SW 1271 (cell line): ENCODE measurements around the gene PIPOX.

Source experiments
- DNase-seq, 2 experiments: peaks; one replicate each; lab custom pipeline; 2025; lab: John Stamatoyannopoulos, UW

Gene PIPOX

DNA sequence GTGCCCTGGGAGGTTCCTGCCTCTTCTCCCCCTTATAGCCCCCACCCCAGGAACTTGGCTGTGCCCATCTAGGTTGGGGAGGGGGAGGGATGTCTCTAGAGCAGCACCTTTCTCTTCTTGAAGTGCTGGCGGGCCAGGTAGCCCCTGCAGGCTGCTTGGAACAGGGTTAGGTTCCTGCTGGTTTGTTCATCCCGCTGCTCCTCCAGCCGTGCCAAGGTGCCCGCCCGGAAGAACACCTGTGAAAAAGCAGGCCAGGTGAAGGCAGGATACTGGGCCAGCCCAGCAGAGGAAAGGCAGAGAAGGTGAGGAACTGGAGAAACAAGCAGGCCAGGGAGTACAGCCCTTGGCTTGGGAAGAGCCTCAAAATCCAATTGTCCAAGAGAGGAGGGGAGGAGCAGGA lies 56.6 kb downstream of the PIPOX start:
- DNase-seq: no peak

- no peak for DNase-seq
Measured at GRCh38 chr17:29100296-29100695, 57.4 kb downstream of the PIPOX start.

GRCh38 chr17:29102046-29102445 lies 59.1 kb downstream of the PIPOX start:
- no peak for DNase-seq

DNA sequence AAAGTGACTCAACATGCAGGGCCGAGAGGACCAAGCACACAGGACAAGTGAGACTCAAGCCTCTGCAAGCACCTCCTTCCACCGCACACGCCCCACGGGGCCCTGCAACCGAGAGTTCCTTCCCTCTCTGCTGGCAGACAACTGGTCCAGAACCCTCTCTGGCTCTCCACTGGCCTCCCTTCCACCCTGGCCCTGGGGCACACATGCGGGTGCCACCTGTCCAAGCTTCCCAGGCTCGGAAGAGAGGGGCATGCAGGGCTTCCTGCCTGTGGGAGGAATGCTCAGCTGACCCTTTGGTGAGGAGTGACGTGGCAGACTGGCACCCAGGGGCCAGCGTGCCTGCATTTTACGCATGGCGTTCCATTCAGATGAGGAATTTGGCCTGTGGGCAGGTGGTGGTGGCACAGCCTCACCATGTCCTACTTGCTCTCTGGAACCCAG lies 59.8 kb downstream of the PIPOX start:
- DNase-seq: no peak

GRCh38 chr17:29103341-29103740 lies 60.4 kb downstream of the PIPOX start:
- no peak for DNase-seq
